HG02870 (cell line): ENCODE results near the gene SNRNP48.
A peak's percentile ranks its signal among the peaks of the same experiment; 100 is the strongest.

Source experiments
- ATAC-seq: cut with Tn5 transposase; IDR thresholded peaks from one replicate; pipeline ENCODE4 v1.9.1; 2021; ENCODE audit warnings: mild to moderate bottlenecking, moderate library complexity; ENCODE audit not compliant: unreplicated experiment

The SNRNP48 gene

GRCh38 chr6:7640016-7640415 is 50.0 kb downstream of the SNRNP48 start:
- no peak for ATAC-seq

DNA sequence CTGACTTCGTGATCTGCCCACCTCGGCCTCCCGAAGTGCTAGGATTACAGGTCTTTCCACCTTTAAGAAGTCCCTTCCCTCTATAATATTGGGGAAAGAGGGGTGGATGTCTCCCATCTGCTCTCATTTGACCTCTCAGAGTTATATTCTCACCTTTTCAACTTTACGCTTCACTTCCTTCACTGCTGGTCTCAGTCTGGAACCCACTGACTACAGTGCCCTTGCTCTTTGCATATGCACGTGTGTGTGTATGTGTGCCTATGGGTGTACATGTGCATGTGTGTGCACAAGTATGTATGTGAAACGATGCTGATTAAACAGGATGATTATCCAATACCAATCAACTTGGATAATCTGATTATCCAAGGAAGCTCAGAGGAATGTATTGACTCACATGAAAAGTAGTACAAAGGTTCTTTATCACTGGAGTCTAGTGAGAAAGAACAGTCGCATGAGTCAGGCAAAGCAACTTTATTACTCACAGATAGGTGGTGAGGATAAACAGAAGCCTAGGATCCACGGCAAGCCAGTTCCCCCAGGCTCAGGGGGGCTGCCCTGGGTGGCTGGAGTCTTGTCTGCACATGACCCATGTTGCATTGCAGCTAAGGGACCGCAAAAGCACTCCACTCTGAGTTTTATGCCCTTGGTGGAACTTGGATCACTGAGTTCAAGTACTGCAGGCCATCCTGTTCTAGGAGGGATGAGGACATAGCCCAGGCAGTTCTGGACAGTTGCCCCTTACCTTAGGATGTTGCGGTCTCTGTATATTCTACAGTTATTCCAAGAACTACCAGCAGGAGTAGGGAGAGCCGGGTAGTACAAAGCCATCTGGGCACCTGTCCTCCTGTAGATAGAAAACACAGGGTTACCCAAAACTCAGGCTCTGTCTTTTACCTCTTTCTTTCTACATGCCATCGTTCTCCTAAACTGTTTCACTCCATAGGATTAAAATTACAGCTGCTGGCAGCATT is 50.9 kb downstream of the SNRNP48 start:
- no peak for ATAC-seq

DNA sequence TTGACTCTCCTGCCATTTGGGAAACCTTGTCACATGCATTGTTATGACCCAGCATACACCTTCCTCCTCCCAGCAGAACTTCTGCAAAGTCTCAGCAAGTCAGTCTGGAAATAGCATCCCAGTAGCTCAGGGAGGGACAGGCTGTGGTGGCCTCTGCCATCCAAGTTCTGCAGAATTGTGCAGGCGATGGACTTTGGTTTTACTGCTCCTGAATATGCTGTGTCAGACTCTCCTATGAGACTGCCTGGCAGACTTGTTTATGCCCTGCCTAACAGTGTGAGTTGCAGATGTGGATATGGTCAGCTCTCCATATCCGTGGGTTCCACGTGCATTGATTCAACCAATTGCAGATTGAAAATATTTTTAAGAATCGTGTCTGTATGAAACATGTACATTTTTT is 52.8 kb downstream of the SNRNP48 start:
- no peak for ATAC-seq

DNA sequence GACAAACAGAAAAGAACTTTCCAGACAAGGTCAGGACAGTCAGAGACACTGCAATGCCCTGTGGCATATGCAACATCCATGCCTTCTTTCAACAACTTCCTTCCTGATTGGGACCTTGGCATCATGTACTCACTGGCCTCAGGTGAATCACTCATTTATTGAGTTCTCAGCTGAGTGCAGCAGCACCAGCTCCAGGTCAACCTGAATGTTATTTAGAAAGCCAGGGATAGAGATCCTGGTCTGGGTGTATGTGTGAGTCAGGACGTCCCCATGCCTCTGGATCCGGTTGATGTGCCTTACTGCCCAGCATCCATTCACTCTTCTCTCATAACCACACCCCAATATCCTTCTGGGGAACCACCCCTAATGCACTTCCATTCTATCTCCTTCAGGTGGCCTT is 54.4 kb downstream of the SNRNP48 start:
- no peak for ATAC-seq

DNA sequence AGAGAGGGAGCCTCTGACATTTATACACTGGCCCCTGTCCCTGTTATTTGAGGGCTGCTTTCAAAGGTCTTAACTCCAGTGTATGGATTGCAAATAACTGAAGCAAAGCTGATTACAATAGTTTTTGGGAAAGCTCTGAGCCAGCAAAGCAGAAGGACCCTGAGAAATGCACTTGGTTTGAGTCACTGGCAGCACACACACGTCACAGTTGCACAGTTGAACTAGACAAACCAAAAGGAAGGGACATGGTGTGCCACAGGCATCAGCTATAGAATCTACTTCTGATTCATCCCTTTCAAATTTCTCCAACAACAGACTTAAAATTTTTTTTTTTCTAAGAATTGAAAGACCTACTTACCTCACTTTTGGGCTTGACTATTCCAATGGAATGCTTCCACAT is 56.4 kb downstream of the SNRNP48 start:
- ATAC-seq, result no peak

GRCh38 chr6:7647504-7647903 is 57.5 kb downstream of the SNRNP48 start:
- peak; percentile 81 for ATAC-seq

DNA sequence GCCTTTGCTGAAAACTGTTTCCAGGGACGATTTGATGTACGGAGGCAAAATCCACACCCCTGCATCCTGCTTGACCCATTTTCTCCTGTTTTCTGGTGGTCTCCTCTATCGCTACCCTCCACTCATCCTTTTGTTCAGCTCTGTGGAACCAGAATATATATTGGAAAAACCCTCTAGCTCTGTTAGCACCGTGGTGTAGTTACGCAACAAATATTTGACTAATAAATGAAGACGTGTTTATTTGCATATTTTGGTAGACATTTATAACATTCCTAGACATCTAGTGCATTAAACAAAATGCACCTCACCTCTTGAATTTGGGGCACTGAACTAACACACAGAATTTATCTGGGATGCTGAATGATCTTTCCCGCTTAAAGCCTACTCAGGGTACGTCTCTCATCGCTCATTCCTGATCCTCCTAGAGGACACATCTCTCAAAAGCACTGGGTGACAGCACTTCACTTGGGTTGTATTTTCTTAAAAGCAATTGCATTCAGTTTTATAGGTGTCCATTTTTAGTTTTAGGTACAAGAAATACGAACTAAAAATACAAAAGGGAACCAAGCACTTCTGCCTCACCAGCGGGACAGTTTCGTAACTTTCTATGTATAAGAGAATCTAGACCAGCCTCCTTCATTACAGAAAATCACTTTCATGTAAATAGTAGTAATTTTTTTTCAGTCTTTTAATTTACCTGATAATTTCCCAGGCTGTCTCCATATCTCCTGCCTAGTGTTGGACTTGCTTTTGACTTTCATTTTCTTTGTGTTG is 59.2 kb downstream of the SNRNP48 start:
- peak; percentile 47 for ATAC-seq

- ATAC-seq, result no peak
These were observed 60.9 kb downstream of the SNRNP48 start for GRCh38 chr6:7650878-7651277.

DNA sequence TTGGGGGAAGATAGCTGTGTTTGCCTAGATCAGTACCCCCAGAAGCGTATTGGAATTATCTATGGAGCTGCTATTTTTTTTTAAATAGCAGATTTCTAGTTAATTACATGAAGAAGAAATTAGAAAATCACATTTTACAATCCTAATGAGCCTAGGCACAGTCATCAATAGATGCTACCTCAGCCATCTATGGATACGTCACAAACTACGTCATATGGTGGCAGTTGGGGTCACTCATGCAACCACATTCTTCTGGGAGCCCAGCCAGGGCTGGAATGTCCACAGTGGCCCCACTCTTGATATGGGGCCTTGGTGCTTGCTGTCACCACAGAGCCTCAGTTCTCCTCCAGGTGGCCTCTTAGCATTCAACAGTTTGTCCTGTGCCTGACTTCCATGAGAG is 63.0 kb downstream of the SNRNP48 start:
- ATAC-seq, result no peak

DNA sequence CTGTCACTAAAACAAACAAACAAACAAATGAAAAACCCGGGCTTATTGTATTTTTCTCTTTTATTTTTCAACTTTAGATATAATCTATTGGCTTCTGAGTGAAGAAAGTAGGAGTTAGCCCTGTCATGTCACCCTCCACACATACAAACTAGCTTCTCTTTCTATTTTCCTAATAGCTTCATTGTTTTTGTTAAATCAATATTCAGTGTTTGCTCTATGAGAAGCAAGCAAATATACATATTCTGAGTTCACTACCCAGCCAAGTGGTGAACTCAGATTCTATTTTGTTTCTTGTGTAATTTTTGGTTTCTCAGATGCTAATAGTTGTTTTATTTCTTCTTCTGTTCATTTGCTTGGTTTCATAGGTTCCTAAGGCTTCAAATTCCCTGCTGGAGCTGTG is 66.4 kb downstream of the SNRNP48 start:
- no peak for ATAC-seq

GRCh38 chr6:7658543-7658942 is 68.5 kb downstream of the SNRNP48 start:
- no peak for ATAC-seq

DNA sequence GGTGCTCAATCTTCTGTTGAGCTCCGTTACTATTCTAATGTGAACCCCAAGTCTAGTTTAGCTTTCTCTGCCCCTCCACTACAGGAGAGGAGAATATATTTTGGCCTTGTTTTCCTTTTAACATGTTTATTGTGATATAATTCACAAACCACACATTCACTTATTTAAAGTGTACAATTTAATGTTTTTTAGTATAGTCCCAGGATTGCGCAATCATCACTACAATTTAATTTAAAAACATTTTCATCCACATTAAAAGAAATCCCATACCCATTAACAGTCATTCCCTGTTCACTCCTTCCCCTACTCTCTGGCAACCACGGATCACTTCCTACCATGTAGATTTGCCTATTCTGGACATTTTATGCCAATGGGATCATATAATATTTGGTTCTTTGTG is 71.4 kb downstream of the SNRNP48 start:
- no peak for ATAC-seq
